ENCODE data around the gene ADGRL2. TPM values are rescaled to one million over a fixed set of nuclear protein-coding genes. Genes with fewer than 3 reads are reported as not detected.

The ADGRL2 gene
- total RNA-seq, 1 donor from 2014 or later: 48.9 TPM

- Histone ChIP-seq H3K27me3 (no peaks in the 10 kb centered on the region), H3K36me3 (no peaks in the 10 kb centered on the region), H3K4me3 (no peak overlapping the region), H3K9me3 (no peaks in the 10 kb centered on the region), H3K4me1 (peaks cover 6 to 7% of the 10 kb centered on the region in 2 donors), H3K27ac (no peak overlapping the region)
- DNase-seq (ENCODE audit: low spot score in 2 of 2): no peak
- no peak for TF ChIP-seq CTCF (IDR thresholded peaks at IDR 0.05)
- intact Hi-C loops (cut with DNase I): no loop called here
Observed at GRCh38 chr1:81840805-81841204, 40.1 kb downstream of the ADGRL2 start.

DNA sequence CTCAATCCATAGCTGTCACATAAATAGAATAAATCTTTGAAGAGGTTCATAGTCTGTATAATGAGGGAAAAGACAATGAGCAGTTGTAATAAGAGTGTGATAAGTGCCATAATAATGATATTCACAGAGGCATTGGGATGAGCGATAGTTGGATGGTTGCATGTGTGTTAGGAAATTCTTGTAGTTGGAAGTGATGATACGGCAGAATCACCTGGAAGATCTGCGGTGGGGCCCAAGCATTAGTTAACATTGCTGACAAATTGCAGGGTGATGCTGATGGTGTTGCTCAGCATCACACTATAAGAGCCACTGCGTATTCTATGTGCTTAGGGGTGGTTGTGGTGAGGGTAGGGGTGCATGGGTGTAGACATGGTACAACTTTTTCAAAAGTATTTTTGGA, 41.1 kb downstream of the ADGRL2 start:
- Histone ChIP-seq H3K4me3 (no peak overlapping the region), H3K9me3 (no peaks in the 10 kb centered on the region), H3K27ac (no peak overlapping the region), H3K4me1 (peaks cover 0 to under 1% of the 10 kb centered on the region in 2 donors), H3K36me3 (no peaks in the 10 kb centered on the region), H3K27me3 (no peaks in the 10 kb centered on the region)
- TF ChIP-seq CTCF (IDR thresholded peaks at IDR 0.05): no peak
- intact Hi-C loops (cut with DNase I): no loop called here
- no peak for DNase-seq (ENCODE audit: low spot score in 2 of 2)

DNA sequence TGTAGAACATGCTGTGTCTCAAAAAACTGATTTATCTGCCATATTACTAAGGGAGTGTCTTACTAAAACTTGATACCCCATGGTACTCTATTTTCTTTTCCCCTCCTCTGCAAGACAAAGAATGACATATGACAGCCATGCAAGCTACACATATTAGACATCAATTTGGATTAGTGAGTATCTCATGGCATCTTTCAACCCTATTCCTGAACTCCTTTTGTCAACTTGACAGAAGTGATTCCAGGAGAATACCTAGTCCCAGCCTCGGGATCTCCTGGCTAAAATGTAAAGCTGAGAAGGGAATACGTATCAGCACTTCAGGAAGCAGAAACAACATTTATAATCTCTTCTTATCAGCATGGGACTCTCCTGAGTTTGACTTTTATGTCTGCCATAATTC, 43.7 kb downstream of the ADGRL2 start:
- Histone ChIP-seq H3K36me3 (no peaks in the 10 kb centered on the region), H3K4me3 (no peak overlapping the region), H3K9me3 (no peaks in the 10 kb centered on the region), H3K4me1 (no peaks in the 10 kb centered on the region), H3K27ac (no peak overlapping the region), H3K27me3 (no peaks in the 10 kb centered on the region)
- no peak for TF ChIP-seq CTCF (IDR thresholded peaks at IDR 0.05)
- intact Hi-C loops (cut with DNase I): no loop called here
- no peak for DNase-seq (ENCODE audit: low spot score in 2 of 2)

DNA sequence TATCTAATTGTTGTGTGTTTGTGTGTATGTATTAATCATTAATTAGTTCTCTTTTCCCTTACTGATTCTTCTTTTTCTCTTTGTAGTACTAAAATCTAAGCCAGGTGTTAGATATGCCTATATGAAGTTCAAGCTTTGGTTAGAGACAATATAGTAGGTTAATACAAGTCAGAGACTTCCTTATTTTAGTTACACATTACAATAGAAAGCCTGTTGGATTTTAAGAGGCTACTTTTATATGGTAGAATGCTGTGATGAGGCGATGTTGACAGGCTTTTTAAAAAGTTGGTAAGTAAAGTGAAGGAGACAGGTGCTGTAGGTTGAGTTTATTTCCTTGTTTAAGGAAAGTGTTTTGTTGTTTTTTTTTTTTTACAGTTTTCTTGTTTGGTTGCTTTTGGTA, 45.9 kb downstream of the ADGRL2 start:
- TF ChIP-seq CTCF (IDR thresholded peaks at IDR 0.05): no peak
- DNase-seq (ENCODE audit: low spot score in 2 of 2): no peak
- Histone ChIP-seq H3K36me3 (no peaks in the 10 kb centered on the region), H3K4me3 (no peak overlapping the region), H3K4me1 (no peaks in the 10 kb centered on the region), H3K9me3 (no peaks in the 10 kb centered on the region), H3K27ac (no peak overlapping the region), H3K27me3 (no peaks in the 10 kb centered on the region)
- intact Hi-C loops (cut with DNase I): no loop called here

GRCh38 chr1:81847063-81847462, 46.3 kb downstream of the ADGRL2 start:
- Histone ChIP-seq H3K27me3 (no peaks in the 10 kb centered on the region), H3K4me3 (no peak overlapping the region), H3K4me1 (no peaks in the 10 kb centered on the region), H3K36me3 (no peaks in the 10 kb centered on the region), H3K27ac (no peak overlapping the region), H3K9me3 (no peaks in the 10 kb centered on the region)
- DNase-seq (ENCODE audit: low spot score in 2 of 2): no peak
- intact Hi-C loops (cut with DNase I): no loop called here
- no peak for TF ChIP-seq CTCF (IDR thresholded peaks at IDR 0.05)

Data from ascending aorta (tissue), 2 donors.